Midbrain (tissue), 1 donor: ENCODE measurements around the gene PARP1.

Source experiments
- DNase-seq: peaks from one replicate; lab custom pipeline; 2025; lab: John Stamatoyannopoulos, UW

PARP1 gene

GRCh38 chr1:226373376-226373775 is 34.5 kb downstream of the PARP1 start:
- DNase-seq = no peak

GRCh38 chr1:226372885-226373284 is 35.0 kb downstream of the PARP1 start:
- DNase-seq = no peak

- no peak for DNase-seq
Observed at GRCh38 chr1:226371866-226372490, 35.9 kb downstream of the PARP1 start.

- no peak for DNase-seq
Observed at GRCh38 chr1:226371027-226371694, 36.7 kb downstream of the PARP1 start.

GRCh38 chr1:226370144-226370923 is 37.6 kb downstream of the PARP1 start:
- DNase-seq = no peak

GRCh38 chr1:226369110-226369509 is 38.8 kb downstream of the PARP1 start:
- no peak for DNase-seq

- DNase-seq = no peak
Observed at GRCh38 chr1:226366290-226366689, 41.6 kb downstream of the PARP1 start.

- DNase-seq = no peak
Observed at GRCh38 chr1:226365831-226366231, 42.1 kb downstream of the PARP1 start.

GRCh38 chr1:226364901-226365565 is 42.9 kb downstream of the PARP1 start:
- DNase-seq = no peak

- DNase-seq = no peak
Observed at GRCh38 chr1:226364514-226364899, 43.4 kb downstream of the PARP1 start.

- no peak for DNase-seq
Observed at GRCh38 chr1:226363801-226364513, 43.9 kb downstream of the PARP1 start.

- DNase-seq = no peak
Observed at GRCh38 chr1:226362891-226363447, 44.9 kb downstream of the PARP1 start.

GRCh38 chr1:226362361-226362760 is 45.5 kb downstream of the PARP1 start:
- no peak for DNase-seq

GRCh38 chr1:226360106-226360746 is 47.7 kb downstream of the PARP1 start:
- DNase-seq = no peak

- no peak for DNase-seq
Observed at GRCh38 chr1:226357416-226357815, 50.5 kb downstream of the PARP1 start.

- peak; percentile 20 for DNase-seq
Observed at GRCh38 chr1:226355669-226356551, 52.0 kb downstream of the PARP1 start.

GRCh38 chr1:226355016-226355415 is 52.9 kb downstream of the PARP1 start:
- no peak for DNase-seq

- DNase-seq = no peak
Observed at GRCh38 chr1:226353698-226354525, 54.0 kb downstream of the PARP1 start.

GRCh38 chr1:226351709-226352108 is 56.2 kb downstream of the PARP1 start:
- DNase-seq = no peak
